Ovary (tissue), 9 donors: Measurements from ENCODE around the gene DAAM1. TPM values are rescaled to one million over a fixed set of nuclear protein-coding genes. Genes with fewer than 3 reads are reported as not detected.

Source experiments
- DNase-seq, 5 donors: peaks; one replicate each; pipeline ENCODE4 v3.0.0-alpha.2; 2019 to 2020
- H3K27ac ChIP-seq, 2 donors: fragments of 200-600 bp; one replicate each; pipeline versions ENCODE4 v1.5.1 to v1.8.0; 2019 to 2022
- H3K27me3 ChIP-seq: fragments of 200-600 bp; one replicate; pipeline ENCODE4 v1.8.0; 2022
- H3K36me3 ChIP-seq: fragments of 200-600 bp; sonication (generic); one replicate; pipeline ENCODE4 v1.5.1; 2019
- H3K4me1 ChIP-seq: one replicate; pipeline ENCODE4 v1.8.1; 2013; ENCODE audit warnings: mild to moderate bottlenecking, moderate library complexity; ENCODE audit not compliant: insufficient read depth
- H3K4me3 ChIP-seq: fragments of 200-600 bp; sonication (generic); one replicate; pipeline ENCODE4 v1.5.1; 2017
- H3K9me3 ChIP-seq, 2 donors: fragments of 200-600 bp in 1 of 2; sonication (generic) in 1 of 2; one replicate each; pipeline versions ENCODE4 v1.5.1 to v1.8.1; 2013 to 2019; ENCODE audit warnings: mild to moderate bottlenecking in 1 of 2, moderate library complexity in 1 of 2
- EP300 ChIP-seq: sonication (generic); formaldehyde crosslinking; IDR thresholded peaks from one replicate; pipeline ENCODE4 v1.6.1; 2017; ENCODE audit warnings: antibody characterized with exemption
- POLR2A ChIP-seq: fragments of 450-650 bp; IDR thresholded peaks from one replicate; pipeline ENCODE4 v1.6.1; 2017; ENCODE audit warnings: antibody characterized with exemption, mild to moderate bottlenecking, moderate library complexity
- WGBS, 3 donors: extraction: QIAGEN DNeasy Blood & Tissue Kit in 1 of 3; methylation state at CpG; one replicate each; pipeline versions ENCODE4 v1.1.5 to v1.1.7; 2013 to 2017; 5-methylcytosine and 5-hydroxymethylcytosine counted together
- intact Hi-C, 4 donors: fragments of 100-400 bp; cut with DNase I; formaldehyde crosslinking; loops; one replicate each; pipeline versions ENCODE4 v1.11.0 to v1.15.1; 2022 to 2023
- polyA plus RNA-seq, 2 donors: library from polyadenylated mRNA; stranded (reverse); fragments of 200-250 nt in 1 of 2; fragments of 350-450 nt in 1 of 2; fragmentation: Illumina TruSeq in 1 of 2; extraction: RNeasy Lipid Tissue Mini Kit (QIAGEN cat#74804) in 1 of 2; gene quantifications; one replicate each; pipeline ENCODE4 v1.2.3, GENCODE V29; 2013 to 2014
- total RNA-seq, 7 donors: library from RNA; depleted of rRNA in 2 of 7; stranded (reverse); fragments of >200 nt in 2 of 7; fragmentation: NEBNext Ultra II Directional in 3 of 7; extraction: Animal tissue kit (Norgen Biotek cat#: 25700) in 3 of 7; gene quantifications; one replicate each; pipeline versions ENCODE4 v1.1.0 to v1.2.4, GENCODE V29; 2016 to 2023
- TF ChIP-seq, protein P1 (sequence below), 3 donors: fragments of 450-650 bp in 2 of 3; fragments of 200-600 bp in 1 of 3; IDR thresholded peaks; one replicate each; pipeline versions ENCODE4 v1.5.1 to v1.8.0; 2016 to 2022; ENCODE audit warnings: antibody characterized with exemption in 3 of 3, mild to moderate bottlenecking in 1 of 3
- donor health status: DM: no; HTN: no; CAD: no; lungs with moderate emphysema.
- donor health status: DM: no; HTN: no; CAD: no.
- donor health status: Bipolar disorder and iron deficiency.
- donor health status: DM: yes; HTN: yes; CAD: no.
- donor health status: DM: no; HTN: no; CAD: no.
- donor health status: DM: yes; HTN: yes; CAD: no.

Gene DAAM1
- total and polyA plus RNA-seq, 9 donors, result 19.0 to 83.3 (median 35.3) TPM

DNA sequence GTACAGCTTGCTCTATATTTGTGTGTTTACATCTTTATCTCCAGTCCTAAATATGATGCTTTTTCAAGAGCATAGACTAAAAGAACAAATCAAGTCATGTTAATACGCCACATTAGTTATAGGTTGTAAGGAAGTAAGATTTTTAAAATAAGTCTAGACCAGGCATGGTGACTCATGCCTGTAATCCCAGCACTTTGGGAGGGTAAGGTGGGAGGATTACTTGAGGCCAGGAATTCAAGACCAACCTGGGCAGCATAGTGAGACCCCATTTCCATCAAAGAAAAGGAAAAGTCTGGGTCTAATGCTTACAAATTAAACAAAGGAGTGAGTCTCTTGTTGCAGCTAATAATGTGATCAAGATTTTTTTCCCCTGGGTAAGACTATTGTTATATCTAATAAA, 157.9 kb downstream of the DAAM1 start:
- H3K4me3 ChIP-seq, result no peak overlapping the region
- DNase-seq, result no peak
- H3K4me1 ChIP-seq, result peaks cover 16% of the 10 kb centered on the region
- no peaks in the 10 kb centered on the region for H3K9me3 ChIP-seq
- peak overlapping the region in 1 of 2 donors; percentile 13 for H3K27ac ChIP-seq
- H3K36me3 ChIP-seq, result no peaks in the 10 kb centered on the region
- 93 to 100% (median 100%) methylated on average over 1 of the region's 1 CpG for WGBS, 3 donors
- intact Hi-C loops, result no loop called here
- no peak for TF ChIP-seq POLR2A
- TF ChIP-seq, protein P1, sequence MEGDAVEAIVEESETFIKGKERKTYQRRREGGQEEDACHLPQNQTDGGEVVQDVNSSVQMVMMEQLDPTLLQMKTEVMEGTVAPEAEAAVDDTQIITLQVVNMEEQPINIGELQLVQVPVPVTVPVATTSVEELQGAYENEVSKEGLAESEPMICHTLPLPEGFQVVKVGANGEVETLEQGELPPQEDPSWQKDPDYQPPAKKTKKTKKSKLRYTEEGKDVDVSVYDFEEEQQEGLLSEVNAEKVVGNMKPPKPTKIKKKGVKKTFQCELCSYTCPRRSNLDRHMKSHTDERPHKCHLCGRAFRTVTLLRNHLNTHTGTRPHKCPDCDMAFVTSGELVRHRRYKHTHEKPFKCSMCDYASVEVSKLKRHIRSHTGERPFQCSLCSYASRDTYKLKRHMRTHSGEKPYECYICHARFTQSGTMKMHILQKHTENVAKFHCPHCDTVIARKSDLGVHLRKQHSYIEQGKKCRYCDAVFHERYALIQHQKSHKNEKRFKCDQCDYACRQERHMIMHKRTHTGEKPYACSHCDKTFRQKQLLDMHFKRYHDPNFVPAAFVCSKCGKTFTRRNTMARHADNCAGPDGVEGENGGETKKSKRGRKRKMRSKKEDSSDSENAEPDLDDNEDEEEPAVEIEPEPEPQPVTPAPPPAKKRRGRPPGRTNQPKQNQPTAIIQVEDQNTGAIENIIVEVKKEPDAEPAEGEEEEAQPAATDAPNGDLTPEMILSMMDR (IDR thresholded peaks at IDR 0.05), result no peak
- H3K27me3 ChIP-seq, result no peaks in the 10 kb centered on the region

DNA sequence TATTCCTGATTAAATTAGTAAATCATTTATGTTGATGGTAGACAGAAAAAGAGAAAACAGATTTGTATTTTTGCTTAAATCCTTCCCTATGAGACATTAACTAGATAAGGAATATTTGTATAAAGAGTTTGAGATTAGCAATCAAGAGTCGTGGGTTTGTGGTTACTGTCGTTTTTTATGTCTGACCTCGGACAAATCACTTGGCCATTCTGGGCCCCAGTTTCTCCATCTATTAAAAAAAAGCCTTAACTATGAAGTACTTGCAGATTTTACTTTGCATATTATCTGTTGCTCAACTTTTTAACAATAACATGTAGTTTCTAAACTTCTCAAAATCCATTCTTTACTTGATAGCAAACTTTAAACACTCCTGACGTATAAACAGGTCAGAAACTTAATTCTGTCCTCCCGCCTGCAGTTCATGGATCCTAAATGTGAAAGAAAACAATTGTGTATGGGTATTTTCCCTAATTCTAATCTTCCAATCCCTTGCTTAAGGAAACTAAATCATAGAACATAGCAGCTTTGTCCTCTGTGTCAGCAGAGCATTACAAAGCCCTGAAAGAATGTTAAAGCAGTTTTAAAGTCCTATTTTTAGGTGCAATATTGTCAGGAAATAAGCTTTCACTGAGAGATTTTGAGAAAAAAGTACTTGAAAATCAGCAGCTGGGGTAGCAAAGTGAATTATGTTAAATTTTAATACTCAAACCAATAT, 158.5 kb downstream of the DAAM1 start:
- Histone ChIP-seq H3K9me3 (no peaks in the 10 kb centered on the region), H3K27ac (peak overlapping the region in 1 of 2 donors; percentile 13), H3K4me3 (no peak overlapping the region), H3K36me3 (no peaks in the 10 kb centered on the region), H3K27me3 (no peaks in the 10 kb centered on the region), H3K4me1 (peaks cover 16% of the 10 kb centered on the region)
- no peak for DNase-seq
- TF ChIP-seq, protein P1 (IDR thresholded peaks at IDR 0.05), result no peak
- TF ChIP-seq POLR2A (no peak), EP300 (no peak)
- intact Hi-C loops, result no loop called here
- 8 to 14% (median 11%) methylated on average over 5 of the region's 5 CpGs for WGBS, 3 donors

DNA sequence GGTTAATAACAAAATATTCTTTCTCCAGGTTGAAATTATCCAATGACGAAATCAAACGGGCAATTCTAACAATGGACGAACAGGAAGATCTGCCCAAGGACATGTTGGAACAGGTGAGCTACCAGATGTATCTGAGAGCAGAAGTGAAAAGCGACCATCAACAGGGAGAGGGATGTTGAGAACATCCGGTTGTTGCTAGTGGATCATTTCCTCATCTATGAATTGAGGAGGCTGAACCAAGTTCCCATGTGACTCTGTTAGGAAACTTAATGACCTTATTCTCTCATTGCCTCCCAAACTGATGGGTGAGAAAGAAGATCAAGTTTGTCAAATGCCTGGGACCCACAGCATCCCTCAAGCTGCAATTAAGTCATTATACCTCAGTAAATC, 159.0 kb downstream of the DAAM1 start:
- Histone ChIP-seq H3K27ac (no peak overlapping the region), H3K9me3 (no peaks in the 10 kb centered on the region), H3K4me1 (peaks cover 16% of the 10 kb centered on the region), H3K27me3 (no peaks in the 10 kb centered on the region), H3K4me3 (no peak overlapping the region), H3K36me3 (no peaks in the 10 kb centered on the region)
- DNase-seq, result no peak
- TF ChIP-seq, protein P1 (IDR thresholded peaks at IDR 0.05), result no peak
- TF ChIP-seq EP300 (no peak), POLR2A (no peak)
- 70 to 80% (median 72%) methylated on average over 5 of the region's 5 CpGs for WGBS, 3 donors
- intact Hi-C loops, result no loop called here

DNA sequence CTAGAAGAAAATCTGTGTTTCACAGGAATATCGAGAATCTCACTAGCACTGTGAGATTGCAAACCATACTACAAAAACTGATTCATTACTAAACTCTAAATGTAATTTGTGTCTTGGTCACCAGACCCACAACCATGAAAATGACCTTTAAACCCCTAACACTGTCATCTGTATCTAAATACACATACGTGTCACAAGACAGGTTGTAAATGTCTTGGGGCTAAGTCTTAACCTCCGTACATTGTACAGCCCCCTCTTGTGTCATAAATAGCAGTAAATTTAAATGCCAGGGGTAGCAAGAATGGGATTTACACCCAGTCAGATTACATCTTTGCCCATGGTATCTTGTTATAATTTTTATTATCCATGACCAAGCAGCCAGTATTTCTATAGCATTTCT, 159.4 kb downstream of the DAAM1 start:
- TF ChIP-seq, protein P1 (IDR thresholded peaks at IDR 0.05), result no peak
- TF ChIP-seq POLR2A, result no peak
- Histone ChIP-seq H3K4me1 (peaks cover 16% of the 10 kb centered on the region), H3K27ac (no peak overlapping the region), H3K9me3 (no peaks in the 10 kb centered on the region), H3K4me3 (no peak overlapping the region), H3K36me3 (no peaks in the 10 kb centered on the region), H3K27me3 (no peaks in the 10 kb centered on the region)
- 93 to 98% (median 98%) methylated on average over 3 of the region's 3 CpGs for WGBS, 3 donors
- DNase-seq, result no peak
- intact Hi-C loops, result no loop called here
